ENCODE measurements around the gene SMIM28. TPM values are rescaled to one million over a fixed set of nuclear protein-coding genes. Genes with fewer than 3 reads are reported as not detected.

Gene SMIM28
- total and polyA plus RNA-seq, 9 of the 15 experiments (the other 6 are each of a cell fraction or from before 2014, with no cell fraction given), result not detected

GRCh38 chr6:138336221-138336620 lies 41.5 kb upstream of the SMIM28 start (continued):
- TF ChIP-seq EHMT2 (IDR thresholded peaks at IDR 0.05) (no peak), ZNF239 (CRISPR knock-in tag; IDR thresholded peaks at IDR 0.05) (no peak)

- Histone ChIP-seq H3K36me3 (ENCODE audit: control insufficient read depth, insufficient read depth, low read length) (no peaks in the 10 kb centered on the region), H4K20me1 (replicated peaks; ENCODE audit: control insufficient read depth, insufficient read depth, low read length) (no peaks in the 10 kb centered on the region), H3K79me2 (ENCODE audit: control insufficient read depth, insufficient read depth, low read length) (no peaks in the 10 kb centered on the region), H3K27me3 (ENCODE audit: control insufficient read depth in 2 of 2, insufficient read depth in 2 of 2, low read length in 2 of 2) (peaks cover 26% of the 10 kb centered on the region in 2 experiments; a peak in 4 of 5 replicates), H3K4me1 (replicated peaks in 1 of 2; ENCODE audit: control insufficient read depth in 2 of 2, insufficient read depth in 2 of 2, low read length in 2 of 2) (no peaks in the 10 kb centered on the region; a peak in 3 of 5 replicates), H3K27ac (ENCODE audit: extremely low read depth, low read depth, low read length) (no peak overlapping the region), H3K4me3 (no peak overlapping the region), H3K4me2 (ENCODE audit: insufficient read depth, low read length) (no peak overlapping the region), H2AFZ (ENCODE audit: low read depth, low read length) (no peak overlapping the region), H3K9me1 (ENCODE audit: control insufficient read depth, insufficient read depth, low read length) (no peaks in the 10 kb centered on the region), H3K9me3 (replicated peaks; ENCODE audit: control insufficient read depth, insufficient read depth, low read depth, low read length) (no peaks in the 10 kb centered on the region), H3K9ac (ENCODE audit: insufficient read depth in 1 of 2, low read depth in 2 of 2, low read length in 2 of 2) (no peak overlapping the region)
- ATAC-seq, result no peak
- intact Hi-C loops (cut with micrococcal nuclease) (no loop called here), in situ Hi-C loops (cut with MboI) (no loop called here)
- ChIA-PET POLR2A (no interaction called here), CTCF (ENCODE audit: low intra/inter-chr PET ratio) (no interaction called here)
- no peak for DNase-seq (ENCODE audit: extremely low read depth in 1 of 4, low spot score in 3 of 4)
- WGBS (ENCODE audit: insufficient coverage, low coverage, missing lambda C conversion rate), result 5% methylated on average over 4 of the region's 4 CpGs
- TF ChIP-seq ADNP (tag; IDR thresholded peaks at IDR 0.05) (no peak), TAF7 (tag; IDR thresholded peaks at IDR 0.05) (no peak), SOX6 (IDR thresholded peaks at IDR 0.05) (no peak), ZBTB2 (IDR thresholded peaks at IDR 0.05) (no peak), SAFB2 (IDR thresholded peaks at IDR 0.05; ENCODE audit: borderline replicate concordance, low read depth, low read length, severe bottlenecking) (no peak)
- no peak for FAIRE-seq
- BruUV-seq (replicated peaks), result no TSS peak
These were observed 40.6 kb upstream of the SMIM28 start for GRCh38 chr6:138337076-138337475.
